WTC11 (cell line): ENCODE data around the gene ELMO1. TPM values are rescaled to one million over a fixed set of nuclear protein-coding genes. Genes with fewer than 3 reads are reported as not detected.

Experiments
- ATAC-seq: fragments of 200-7000 bp; cut with Tn5 transposase; 2 replicates; pipeline ENCODE4 v1.10.0; 2021; ENCODE audit warnings: mild to moderate bottlenecking, moderate library complexity
- CTCF ChIA-PET: fragments of 300-600 bp; sonication (Branson Sonifier 250); formaldehyde crosslinking; loops from one replicate; lab custom pipeline; 2021; ENCODE audit warnings: antibody characterized with exemption; lab: Charles Lee
- POLR2A ChIA-PET: fragments of 350-600 bp; sonication (Branson Sonifier 250); formaldehyde crosslinking; loops from one replicate; lab custom pipeline; 2021; ENCODE audit warnings: antibody characterized with exemption; lab: Charles Lee
- DNase-seq: peaks from one replicate; pipeline ENCODE4 v3.0.0; 2021; ENCODE audit warnings: low spot score
- H3K27ac Mint-ChIP-seq: 2 replicates; pipeline ENCODE4 v1.8.0; 2021; ENCODE audit warnings: mixed read lengths
- H3K27me3 Mint-ChIP-seq: 2 replicates; pipeline ENCODE4 v1.8.0; 2021; ENCODE audit warnings: low read depth, mild to moderate bottlenecking, moderate library complexity, mixed read lengths
- H3K36me3 Mint-ChIP-seq: 2 replicates; pipeline ENCODE4 v1.8.0; 2021; ENCODE audit warnings: mixed read lengths
- H3K4me1 Mint-ChIP-seq: 2 replicates; pipeline ENCODE4 v1.8.0; 2022; ENCODE audit warnings: mixed read lengths
- H3K4me3 Mint-ChIP-seq: 2 replicates; pipeline ENCODE4 v1.8.0; 2021; ENCODE audit warnings: mild to moderate bottlenecking, moderate library complexity, mixed read lengths
- H3K9me3 Mint-ChIP-seq: 2 replicates; pipeline ENCODE4 v1.8.0; 2021; ENCODE audit warnings: mixed read lengths
- AFF4 ChIP-seq: sonication (generic); formaldehyde crosslinking; IDR thresholded peaks from 2 replicates; pipeline ENCODE4 v1.8.1; 2023; ENCODE audit warnings: mild to moderate bottlenecking, missing genetic modification reagents, borderline replicate concordance
- CREM ChIP-seq: sonication (generic); formaldehyde crosslinking; IDR thresholded peaks from 2 replicates; pipeline ENCODE4 v1.8.1; 2022; ENCODE audit warnings: mild to moderate bottlenecking, missing genetic modification reagents, moderate library complexity
- FOXP4 ChIP-seq: sonication (generic); formaldehyde crosslinking; IDR thresholded peaks from 2 replicates; pipeline ENCODE4 v1.8.0; 2022; ENCODE audit warnings: mild to moderate bottlenecking, missing genetic modification reagents
- GTF2I ChIP-seq: fragments of 250-450 bp; sonication (Bioruptor Pico); conservative IDR thresholded peaks from 2 replicates; pipeline ENCODE4 v1.4.0; 2021; ENCODE audit warnings: mild to moderate bottlenecking
- JUN ChIP-seq: sonication (generic); formaldehyde crosslinking; IDR thresholded peaks from 2 replicates; pipeline ENCODE4 v1.8.0; 2023; ENCODE audit warnings: mild to moderate bottlenecking, missing genetic modification reagents
- MLX ChIP-seq: sonication (generic); formaldehyde crosslinking; IDR thresholded peaks from 2 replicates; pipeline ENCODE4 v1.8.1; 2023; ENCODE audit warnings: mild to moderate bottlenecking, missing genetic modification reagents, moderate library complexity
- MXD4 ChIP-seq: fragments of 250-450 bp; sonication (Bioruptor Pico); IDR thresholded peaks from 2 replicates; pipeline ENCODE4 v1.8.0; 2021; ENCODE audit warnings: mild to moderate bottlenecking, moderate library complexity, borderline replicate concordance
- NR2C2 ChIP-seq: sonication (generic); formaldehyde crosslinking; IDR thresholded peaks from 2 replicates; pipeline ENCODE4 v1.8.0; 2022; ENCODE audit warnings: mild to moderate bottlenecking, missing genetic modification reagents
- RORB ChIP-seq: fragments of 250-450 bp; sonication (Bioruptor Pico); IDR thresholded peaks from 2 replicates; pipeline ENCODE4 v1.9.0; 2021; ENCODE audit warnings: mild to moderate bottlenecking
- SMAD3 ChIP-seq: sonication (generic); formaldehyde crosslinking; IDR thresholded peaks from 2 replicates; pipeline ENCODE4 v1.8.0; 2022; ENCODE audit warnings: missing genetic modification reagents, mild to moderate bottlenecking, borderline replicate concordance
- ZNF232 ChIP-seq: sonication (generic); formaldehyde crosslinking; IDR thresholded peaks from 2 replicates; pipeline ENCODE4 v1.8.0; 2022; ENCODE audit warnings: mild to moderate bottlenecking, missing genetic modification reagents
- ZNF281 ChIP-seq: sonication (generic); formaldehyde crosslinking; IDR thresholded peaks from 2 replicates; pipeline ENCODE4 v1.8.0; 2023; ENCODE audit warnings: mild to moderate bottlenecking, missing genetic modification reagents
- ZNF317 ChIP-seq: sonication (generic); formaldehyde crosslinking; IDR thresholded peaks from 2 replicates; pipeline ENCODE4 v1.8.1; 2023; ENCODE audit warnings: low read depth, mild to moderate bottlenecking, moderate library complexity, missing genetic modification reagents, borderline replicate concordance
- total RNA-seq: library from RNA; stranded (reverse); gene quantifications from 3 replicates; pipeline ENCODE4 v1.2.3, GENCODE V29; 2021

Gene ELMO1
- total RNA-seq, 1 experiment from 2014 or later, result 19.4 TPM

GRCh38 chr7:37385787-37386186 lies 62.9 kb downstream of the ELMO1 start (continued):
- TF ChIP-seq ZNF281 (CRISPR knock-in tag), result no peak

GRCh38 chr7:37382546-37383088 lies 66.0 kb downstream of the ELMO1 start:
- 0 out of 2 replicates have a peak overlapping the region, but pooled peaks have one; percentile 11 for H3K4me3 Mint-ChIP-seq
- ChIA-PET POLR2A (no interaction called here), CTCF (no interaction called here)
- H3K27me3 Mint-ChIP-seq, result no peaks in the 10 kb centered on the region
- TF ChIP-seq MXD4, result no peak
- TF ChIP-seq ZNF232 (CRISPR knock-in tag), result no peak
- no peak for TF ChIP-seq SMAD3 (CRISPR knock-in tag)
- TF ChIP-seq FOXP4 (CRISPR knock-in tag), result no peak
- peak; percentile 93; the same call in 1 of the 2 replicates for TF ChIP-seq RORB (CRISPR knock-in tag)
- no peak for TF ChIP-seq MLX
- TF ChIP-seq ZNF317 (CRISPR knock-in tag), result no peak
- TF ChIP-seq AFF4 (CRISPR knock-in tag), result no peak
- H3K4me1 Mint-ChIP-seq, result peaks cover 44% of the 10 kb centered on the region
- peaks cover 14% of the 10 kb centered on the region for H3K36me3 Mint-ChIP-seq
- peaks cover 17% of the 10 kb centered on the region for H3K9me3 Mint-ChIP-seq
- no peak for DNase-seq
- peak; percentile 71 for ATAC-seq
- H3K27ac Mint-ChIP-seq, result peak overlapping the region; percentile 92

GRCh38 chr7:37380831-37381230 lies 67.8 kb downstream of the ELMO1 start:
- POLR2A ChIA-PET, result no interaction called here

More at GRCh38 chr7:37380831-37381230, 67.8 kb downstream of the ELMO1 start:
- TF ChIP-seq GTF2I (CRISPR knock-in tag) (no peak), CREM (CRISPR knock-in tag) (no peak), JUN (CRISPR knock-in tag) (no peak), NR2C2 (CRISPR knock-in tag) (no peak)
- no peaks in the 10 kb centered on the region for H3K27me3 Mint-ChIP-seq
- peaks cover 31% of the 10 kb centered on the region for H3K36me3 Mint-ChIP-seq
- peaks cover 34% of the 10 kb centered on the region for H3K9me3 Mint-ChIP-seq
- CTCF ChIA-PET, result no interaction called here
- peak overlapping the region; percentile 93 for H3K27ac Mint-ChIP-seq
- ATAC-seq (no peak), DNase-seq (no peak)
- no peak overlapping the region for H3K4me3 Mint-ChIP-seq
- peaks cover 35% of the 10 kb centered on the region for H3K4me1 Mint-ChIP-seq
